WTC11 (cell line): Measurements from ENCODE around the gene QARS1.

Experiments
- ETV6 ChIP-seq: sonication (generic); formaldehyde crosslinking; IDR thresholded peaks from 2 replicates; pipeline ENCODE4 v1.8.1; 2022; ENCODE audit warnings: mild to moderate bottlenecking, missing genetic modification reagents
- SP1 ChIP-seq: sonication (generic); formaldehyde crosslinking; conservative IDR thresholded peaks from 2 replicates; pipeline ENCODE4 v1.8.1; 2022; ENCODE audit warnings: missing genetic modification reagents
- TF ChIP-seq, protein P1 (sequence below): sonication (generic); formaldehyde crosslinking; IDR thresholded peaks from 2 replicates; pipeline ENCODE4 v1.8.1; 2023; ENCODE audit warnings: mild to moderate bottlenecking, missing genetic modification reagents
- TF ChIP-seq, protein P2 (sequence below): sonication (generic); formaldehyde crosslinking; IDR thresholded peaks from 2 replicates; pipeline ENCODE4 v1.8.0; 2022; ENCODE audit warnings: mild to moderate bottlenecking, missing genetic modification reagents
- TF ChIP-seq, protein P3 (sequence below): fragments of 200-600 bp; IDR thresholded peaks from 2 replicates; pipeline ENCODE4 v1.8.0; 2022; ENCODE audit warnings: antibody characterized with exemption
- TF ChIP-seq, protein P4 (sequence below): sonication (generic); formaldehyde crosslinking; IDR thresholded peaks from 2 replicates; pipeline ENCODE4 v1.8.0; 2022; ENCODE audit warnings: mild to moderate bottlenecking, missing genetic modification reagents

DNA sequence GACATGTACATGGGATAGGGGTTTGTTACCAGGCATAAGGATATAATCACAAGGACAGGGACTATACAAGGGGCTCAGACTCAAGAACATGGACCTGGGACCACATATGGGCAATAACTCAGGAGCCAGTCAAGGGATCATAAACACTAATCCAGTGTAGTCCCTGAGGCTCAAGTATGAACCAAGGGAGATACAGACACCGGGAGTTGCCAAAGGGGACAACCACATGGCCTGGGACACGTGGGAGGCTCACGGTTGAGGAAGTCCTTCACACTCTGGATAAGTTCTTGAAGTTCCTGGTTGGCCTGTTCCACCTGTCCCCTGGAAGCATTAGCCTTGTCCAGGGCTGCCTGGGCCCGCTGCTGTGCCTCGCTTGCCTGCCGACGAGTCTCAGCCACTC is 17.9 kb upstream of the QARS1 start:
- TF ChIP-seq, protein P1, sequence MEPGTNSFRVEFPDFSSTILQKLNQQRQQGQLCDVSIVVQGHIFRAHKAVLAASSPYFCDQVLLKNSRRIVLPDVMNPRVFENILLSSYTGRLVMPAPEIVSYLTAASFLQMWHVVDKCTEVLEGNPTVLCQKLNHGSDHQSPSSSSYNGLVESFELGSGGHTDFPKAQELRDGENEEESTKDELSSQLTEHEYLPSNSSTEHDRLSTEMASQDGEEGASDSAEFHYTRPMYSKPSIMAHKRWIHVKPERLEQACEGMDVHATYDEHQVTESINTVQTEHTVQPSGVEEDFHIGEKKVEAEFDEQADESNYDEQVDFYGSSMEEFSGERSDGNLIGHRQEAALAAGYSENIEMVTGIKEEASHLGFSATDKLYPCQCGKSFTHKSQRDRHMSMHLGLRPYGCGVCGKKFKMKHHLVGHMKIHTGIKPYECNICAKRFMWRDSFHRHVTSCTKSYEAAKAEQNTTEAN = no peak
- TF ChIP-seq, protein P2, sequence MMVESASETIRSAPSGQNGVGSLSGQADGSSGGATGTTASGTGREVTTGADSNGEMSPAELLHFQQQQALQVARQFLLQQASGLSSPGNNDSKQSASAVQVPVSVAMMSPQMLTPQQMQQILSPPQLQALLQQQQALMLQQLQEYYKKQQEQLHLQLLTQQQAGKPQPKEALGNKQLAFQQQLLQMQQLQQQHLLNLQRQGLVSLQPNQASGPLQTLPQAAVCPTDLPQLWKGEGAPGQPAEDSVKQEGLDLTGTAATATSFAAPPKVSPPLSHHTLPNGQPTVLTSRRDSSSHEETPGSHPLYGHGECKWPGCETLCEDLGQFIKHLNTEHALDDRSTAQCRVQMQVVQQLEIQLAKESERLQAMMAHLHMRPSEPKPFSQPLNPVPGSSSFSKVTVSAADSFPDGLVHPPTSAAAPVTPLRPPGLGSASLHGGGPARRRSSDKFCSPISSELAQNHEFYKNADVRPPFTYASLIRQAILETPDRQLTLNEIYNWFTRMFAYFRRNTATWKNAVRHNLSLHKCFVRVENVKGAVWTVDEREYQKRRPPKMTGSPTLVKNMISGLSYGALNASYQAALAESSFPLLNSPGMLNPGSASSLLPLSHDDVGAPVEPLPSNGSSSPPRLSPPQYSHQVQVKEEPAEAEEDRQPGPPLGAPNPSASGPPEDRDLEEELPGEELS = no peak
- TF ChIP-seq, protein P3, sequence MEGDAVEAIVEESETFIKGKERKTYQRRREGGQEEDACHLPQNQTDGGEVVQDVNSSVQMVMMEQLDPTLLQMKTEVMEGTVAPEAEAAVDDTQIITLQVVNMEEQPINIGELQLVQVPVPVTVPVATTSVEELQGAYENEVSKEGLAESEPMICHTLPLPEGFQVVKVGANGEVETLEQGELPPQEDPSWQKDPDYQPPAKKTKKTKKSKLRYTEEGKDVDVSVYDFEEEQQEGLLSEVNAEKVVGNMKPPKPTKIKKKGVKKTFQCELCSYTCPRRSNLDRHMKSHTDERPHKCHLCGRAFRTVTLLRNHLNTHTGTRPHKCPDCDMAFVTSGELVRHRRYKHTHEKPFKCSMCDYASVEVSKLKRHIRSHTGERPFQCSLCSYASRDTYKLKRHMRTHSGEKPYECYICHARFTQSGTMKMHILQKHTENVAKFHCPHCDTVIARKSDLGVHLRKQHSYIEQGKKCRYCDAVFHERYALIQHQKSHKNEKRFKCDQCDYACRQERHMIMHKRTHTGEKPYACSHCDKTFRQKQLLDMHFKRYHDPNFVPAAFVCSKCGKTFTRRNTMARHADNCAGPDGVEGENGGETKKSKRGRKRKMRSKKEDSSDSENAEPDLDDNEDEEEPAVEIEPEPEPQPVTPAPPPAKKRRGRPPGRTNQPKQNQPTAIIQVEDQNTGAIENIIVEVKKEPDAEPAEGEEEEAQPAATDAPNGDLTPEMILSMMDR = no peak
- TF ChIP-seq ETV6 (CRISPR knock-in tag) = no peak
- TF ChIP-seq, protein P4, sequence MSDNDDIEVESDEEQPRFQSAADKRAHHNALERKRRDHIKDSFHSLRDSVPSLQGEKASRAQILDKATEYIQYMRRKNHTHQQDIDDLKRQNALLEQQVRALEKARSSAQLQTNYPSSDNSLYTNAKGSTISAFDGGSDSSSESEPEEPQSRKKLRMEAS (CRISPR knock-in tag) = no peak
- no peak for TF ChIP-seq SP1 (CRISPR knock-in tag)
